DND-41 (cell line): ENCODE data around the gene RCOR1.

Source experiments
- ATAC-seq: fragments of 200-7000 bp; cut with Tn5 transposase; 3 replicates; pipeline ENCODE4 v1.9.1; 2021; ENCODE audit warnings: low read depth; ENCODE audit not compliant: insufficient read depth
- DNase-seq: peaks from one replicate; pipeline ENCODE4 v3.0.0-alpha.2; 2020
- H2AFZ ChIP-seq: 2 replicates; pipeline ENCODE4 v1.6.0; 2012; ENCODE audit warnings: low read depth, low read length
- H3K27ac ChIP-seq: 2 replicates; pipeline ENCODE4 v1.5.1; 2012; ENCODE audit warnings: low read length, inconsistent platforms
- H3K27me3 ChIP-seq: fragments of 200-600 bp; sonication (generic); 2 replicates; pipeline ENCODE4 v1.6.0; 2012; ENCODE audit warnings: low read length, mild to moderate bottlenecking, inconsistent platforms; ENCODE audit not compliant: insufficient read depth, poor library complexity
- H3K36me3 ChIP-seq: 2 replicates; pipeline ENCODE4 v1.5.1; 2012; ENCODE audit warnings: low read length, inconsistent platforms; ENCODE audit not compliant: insufficient read depth
- H3K4me1 ChIP-seq: 2 replicates; pipeline ENCODE4 v1.5.1; 2012; ENCODE audit warnings: mild to moderate bottlenecking, low read length; ENCODE audit not compliant: insufficient read depth
- H3K4me2 ChIP-seq: 2 replicates; pipeline ENCODE4 v1.6.0; 2012; ENCODE audit warnings: mild to moderate bottlenecking, moderate library complexity, low read length, inconsistent platforms; ENCODE audit not compliant: insufficient read depth
- H3K4me3 ChIP-seq, 2 experiments: fragments of 200-600 bp in 1 of 2; shearing (Covaris generic) in 1 of 2; 2 replicates each; pipeline ENCODE4 v1.5.1; 2012 to 2016; ENCODE audit warnings: inconsistent platforms in 2 of 2, low read length in 2 of 2, mild to moderate bottlenecking in 2 of 2, low read depth in 1 of 2, moderate library complexity in 1 of 2
- H3K79me2 ChIP-seq: 2 replicates; pipeline ENCODE4 v1.6.0; 2012; ENCODE audit warnings: low read length, inconsistent platforms; ENCODE audit not compliant: insufficient read depth
- H3K9ac ChIP-seq: 2 replicates; pipeline ENCODE4 v1.6.0; 2012; ENCODE audit warnings: low read depth, mild to moderate bottlenecking, inconsistent platforms, low read length, moderate library complexity
- H3K9me3 ChIP-seq: 2 replicates; pipeline ENCODE4 v1.5.1; 2012; ENCODE audit warnings: low read length, moderate library complexity, mild to moderate bottlenecking, inconsistent platforms; ENCODE audit not compliant: insufficient read depth, severe bottlenecking
- H4K20me1 ChIP-seq: 2 replicates; pipeline ENCODE4 v1.6.0; 2012; ENCODE audit warnings: low read length; ENCODE audit not compliant: insufficient read depth
- CTCF ChIP-seq: IDR thresholded peaks from 2 replicates; pipeline ENCODE4 v1.5.1; 2012; ENCODE audit warnings: borderline replicate concordance, low read length, moderate library complexity, mild to moderate bottlenecking; ENCODE audit not compliant: poor library complexity, severe bottlenecking; ENCODE audit errors: extremely low read depth
- EZH2 ChIP-seq: IDR thresholded peaks from 3 replicates; pipeline ENCODE4 v1.6.1; 2012; ENCODE audit warnings: borderline replicate concordance, low read depth, mild to moderate bottlenecking, moderate library complexity, low read length, inconsistent platforms; ENCODE audit not compliant: severe bottlenecking

The RCOR1 gene

GRCh38 chr14:102659797-102660196 lies 67.3 kb downstream of the RCOR1 start:
- H3K4me3 ChIP-seq: no peak overlapping the region
- H3K9ac ChIP-seq: no peak overlapping the region
- no peak overlapping the region for H2AFZ ChIP-seq
- no peak for TF ChIP-seq CTCF
- no peak for TF ChIP-seq EZH2
- H3K27ac ChIP-seq: no peak overlapping the region
- no peaks in the 10 kb centered on the region for H3K4me1 ChIP-seq
- H3K36me3 ChIP-seq: no peaks in the 10 kb centered on the region
- DNase-seq (no peak), ATAC-seq (no peak)
- no peak overlapping the region for H3K4me2 ChIP-seq
- H3K9me3 ChIP-seq: no peaks in the 10 kb centered on the region
- H4K20me1 ChIP-seq: peaks cover 52% of the 10 kb centered on the region; the same call in 1 of the 2 replicates
- no peaks in the 10 kb centered on the region for H3K27me3 ChIP-seq
- peaks cover 98% of the 10 kb centered on the region for H3K79me2 ChIP-seq

- TF ChIP-seq EZH2 (no peak), CTCF (no peak)
- no peaks in the 10 kb centered on the region for H3K9me3 ChIP-seq
- DNase-seq (no peak), ATAC-seq (no peak)
- H3K79me2 ChIP-seq: peaks cover 97% of the 10 kb centered on the region
- no peak overlapping the region for H3K4me2 ChIP-seq
- H3K4me3 ChIP-seq: no peak overlapping the region
- no peaks in the 10 kb centered on the region for H3K36me3 ChIP-seq
- peaks cover 53% of the 10 kb centered on the region; the same call in 1 of the 2 replicates for H4K20me1 ChIP-seq
- no peak overlapping the region for H3K9ac ChIP-seq
- no peak overlapping the region for H2AFZ ChIP-seq
- H3K4me1 ChIP-seq: no peaks in the 10 kb centered on the region
- H3K27ac ChIP-seq: no peak overlapping the region
- no peaks in the 10 kb centered on the region for H3K27me3 ChIP-seq
These were observed 69.2 kb downstream of the RCOR1 start for GRCh38 chr14:102661614-102662013.

- no peaks in the 10 kb centered on the region for H3K4me1 ChIP-seq
- no peak for TF ChIP-seq CTCF
- no peak for TF ChIP-seq EZH2
- no peak overlapping the region for H3K4me2 ChIP-seq
- no peaks in the 10 kb centered on the region for H3K36me3 ChIP-seq
- ATAC-seq (no peak), DNase-seq (no peak)
- no peaks in the 10 kb centered on the region for H3K27me3 ChIP-seq
- H3K27ac ChIP-seq: no peak overlapping the region
- H2AFZ ChIP-seq: no peak overlapping the region
- H3K9me3 ChIP-seq: no peaks in the 10 kb centered on the region
- no peak overlapping the region for H3K4me3 ChIP-seq
- no peak overlapping the region for H3K9ac ChIP-seq
- H3K79me2 ChIP-seq: peaks cover 97% of the 10 kb centered on the region
- H4K20me1 ChIP-seq: peaks cover 50% of the 10 kb centered on the region; the same call in 1 of the 2 replicates
These were observed 70.4 kb downstream of the RCOR1 start for GRCh38 chr14:102662636-102663430.
